ENCODE measurements around the gene AP3S2. TPM values are rescaled to one million over a fixed set of nuclear protein-coding genes. Genes with fewer than 3 reads are reported as not detected.
"Not testable (repeated sequence)": the region's sequence is repeated elsewhere in the genome, so short reads cannot be mapped to it uniquely, and the experiment has no call there.

The AP3S2 gene
- total and polyA plus RNA-seq, 4 donors = 8.4 to 73.5 (median 25.9) TPM

DNA sequence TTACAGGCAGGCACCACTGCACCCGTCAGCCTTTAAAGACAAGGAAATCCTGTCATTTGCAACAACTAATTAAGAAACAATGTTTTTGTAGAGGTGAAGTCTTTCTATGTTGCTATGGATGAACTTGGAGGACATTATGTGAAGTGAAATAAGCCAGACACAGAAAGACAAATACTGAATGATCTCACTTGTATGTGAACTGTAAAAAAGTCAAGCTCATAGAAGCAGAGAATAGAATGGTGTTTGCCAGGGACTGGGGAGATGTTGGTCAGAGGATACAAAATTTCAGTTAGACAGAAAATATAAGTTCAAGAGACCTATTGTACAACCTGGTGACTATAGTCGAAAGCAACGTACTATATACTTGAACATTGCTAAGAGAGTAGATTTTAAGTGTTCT is 46.1 kb upstream of the AP3S2 start:
- TF ChIP-seq TAF1 (conservative IDR thresholded peaks at IDR 0.05) (no peak), MAX (IDR thresholded peaks at IDR 0.05) (no peak), EGR1 (IDR thresholded peaks at IDR 0.05; ENCODE audit: low read depth in 2 of 2) (no peak), HNF4G (IDR thresholded peaks at IDR 0.05) (no peak), YY1 (IDR thresholded peaks at IDR 0.05) (no peak), SP1 (IDR thresholded peaks at IDR 0.05) (no peak), ATF3 (IDR thresholded peaks at IDR 0.05) (no peak), GABPA (IDR thresholded peaks at IDR 0.05 in 1 of 2, conservative IDR thresholded peaks at IDR 0.05 in 1 of 2) (no peak), FOXA2 (IDR thresholded peaks at IDR 0.05) (no peak), HNF4A (conservative IDR thresholded peaks at IDR 0.05) (no peak), NR2F2 (IDR thresholded peaks at IDR 0.05) (no peak), JUND (IDR thresholded peaks at IDR 0.05) (no peak), RXRA (IDR thresholded peaks at IDR 0.05) (no peak), RAD21 (IDR thresholded peaks at IDR 0.05) (no peak)
- TF ChIP-seq, protein P1, sequence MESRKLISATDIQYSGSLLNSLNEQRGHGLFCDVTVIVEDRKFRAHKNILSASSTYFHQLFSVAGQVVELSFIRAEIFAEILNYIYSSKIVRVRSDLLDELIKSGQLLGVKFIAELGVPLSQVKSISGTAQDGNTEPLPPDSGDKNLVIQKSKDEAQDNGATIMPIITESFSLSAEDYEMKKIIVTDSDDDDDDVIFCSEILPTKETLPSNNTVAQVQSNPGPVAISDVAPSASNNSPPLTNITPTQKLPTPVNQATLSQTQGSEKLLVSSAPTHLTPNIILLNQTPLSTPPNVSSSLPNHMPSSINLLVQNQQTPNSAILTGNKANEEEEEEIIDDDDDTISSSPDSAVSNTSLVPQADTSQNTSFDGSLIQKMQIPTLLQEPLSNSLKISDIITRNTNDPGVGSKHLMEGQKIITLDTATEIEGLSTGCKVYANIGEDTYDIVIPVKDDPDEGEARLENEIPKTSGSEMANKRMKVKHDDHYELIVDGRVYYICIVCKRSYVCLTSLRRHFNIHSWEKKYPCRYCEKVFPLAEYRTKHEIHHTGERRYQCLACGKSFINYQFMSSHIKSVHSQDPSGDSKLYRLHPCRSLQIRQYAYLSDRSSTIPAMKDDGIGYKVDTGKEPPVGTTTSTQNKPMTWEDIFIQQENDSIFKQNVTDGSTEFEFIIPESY (IDR thresholded peaks at IDR 0.05) = no peak
- TF ChIP-seq, protein P2, sequence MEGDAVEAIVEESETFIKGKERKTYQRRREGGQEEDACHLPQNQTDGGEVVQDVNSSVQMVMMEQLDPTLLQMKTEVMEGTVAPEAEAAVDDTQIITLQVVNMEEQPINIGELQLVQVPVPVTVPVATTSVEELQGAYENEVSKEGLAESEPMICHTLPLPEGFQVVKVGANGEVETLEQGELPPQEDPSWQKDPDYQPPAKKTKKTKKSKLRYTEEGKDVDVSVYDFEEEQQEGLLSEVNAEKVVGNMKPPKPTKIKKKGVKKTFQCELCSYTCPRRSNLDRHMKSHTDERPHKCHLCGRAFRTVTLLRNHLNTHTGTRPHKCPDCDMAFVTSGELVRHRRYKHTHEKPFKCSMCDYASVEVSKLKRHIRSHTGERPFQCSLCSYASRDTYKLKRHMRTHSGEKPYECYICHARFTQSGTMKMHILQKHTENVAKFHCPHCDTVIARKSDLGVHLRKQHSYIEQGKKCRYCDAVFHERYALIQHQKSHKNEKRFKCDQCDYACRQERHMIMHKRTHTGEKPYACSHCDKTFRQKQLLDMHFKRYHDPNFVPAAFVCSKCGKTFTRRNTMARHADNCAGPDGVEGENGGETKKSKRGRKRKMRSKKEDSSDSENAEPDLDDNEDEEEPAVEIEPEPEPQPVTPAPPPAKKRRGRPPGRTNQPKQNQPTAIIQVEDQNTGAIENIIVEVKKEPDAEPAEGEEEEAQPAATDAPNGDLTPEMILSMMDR (IDR thresholded peaks at IDR 0.05; ENCODE audit: low read depth, low read length, missing input control) = no peak
- TF ChIP-seq, protein P3, sequence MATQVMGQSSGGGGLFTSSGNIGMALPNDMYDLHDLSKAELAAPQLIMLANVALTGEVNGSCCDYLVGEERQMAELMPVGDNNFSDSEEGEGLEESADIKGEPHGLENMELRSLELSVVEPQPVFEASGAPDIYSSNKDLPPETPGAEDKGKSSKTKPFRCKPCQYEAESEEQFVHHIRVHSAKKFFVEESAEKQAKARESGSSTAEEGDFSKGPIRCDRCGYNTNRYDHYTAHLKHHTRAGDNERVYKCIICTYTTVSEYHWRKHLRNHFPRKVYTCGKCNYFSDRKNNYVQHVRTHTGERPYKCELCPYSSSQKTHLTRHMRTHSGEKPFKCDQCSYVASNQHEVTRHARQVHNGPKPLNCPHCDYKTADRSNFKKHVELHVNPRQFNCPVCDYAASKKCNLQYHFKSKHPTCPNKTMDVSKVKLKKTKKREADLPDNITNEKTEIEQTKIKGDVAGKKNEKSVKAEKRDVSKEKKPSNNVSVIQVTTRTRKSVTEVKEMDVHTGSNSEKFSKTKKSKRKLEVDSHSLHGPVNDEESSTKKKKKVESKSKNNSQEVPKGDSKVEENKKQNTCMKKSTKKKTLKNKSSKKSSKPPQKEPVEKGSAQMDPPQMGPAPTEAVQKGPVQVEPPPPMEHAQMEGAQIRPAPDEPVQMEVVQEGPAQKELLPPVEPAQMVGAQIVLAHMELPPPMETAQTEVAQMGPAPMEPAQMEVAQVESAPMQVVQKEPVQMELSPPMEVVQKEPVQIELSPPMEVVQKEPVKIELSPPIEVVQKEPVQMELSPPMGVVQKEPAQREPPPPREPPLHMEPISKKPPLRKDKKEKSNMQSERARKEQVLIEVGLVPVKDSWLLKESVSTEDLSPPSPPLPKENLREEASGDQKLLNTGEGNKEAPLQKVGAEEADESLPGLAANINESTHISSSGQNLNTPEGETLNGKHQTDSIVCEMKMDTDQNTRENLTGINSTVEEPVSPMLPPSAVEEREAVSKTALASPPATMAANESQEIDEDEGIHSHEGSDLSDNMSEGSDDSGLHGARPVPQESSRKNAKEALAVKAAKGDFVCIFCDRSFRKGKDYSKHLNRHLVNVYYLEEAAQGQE (IDR thresholded peaks at IDR 0.05) = no peak
- Histone ChIP-seq H3K9me3 (ENCODE audit: control insufficient read depth in 4 of 4, low read length in 3 of 4) (no peaks in the 10 kb centered on the region), H3K9ac (ENCODE audit: low read depth in 1 of 2, low read length in 2 of 2) (no peak overlapping the region), H3K36me3 (ENCODE audit: control insufficient read depth in 4 of 4, insufficient read depth in 3 of 4, low read depth in 1 of 4, low read length in 3 of 4) (no peaks in the 10 kb centered on the region), H3K27me3 (ENCODE audit: control insufficient read depth in 4 of 4, insufficient read depth in 4 of 4, low read length in 3 of 4) (no peaks in the 10 kb centered on the region), H3K27ac (ENCODE audit: low read depth in 1 of 2, low read length in 2 of 2) (no peak overlapping the region), H3K4me3 (ENCODE audit: low read depth in 1 of 3, low read length in 3 of 3) (no peak overlapping the region), H3K4me1 (ENCODE audit: control insufficient read depth in 4 of 4, insufficient read depth in 4 of 4, low read length in 3 of 4) (peaks cover 0 to 4% (median 0%) of the 10 kb centered on the region in 4 donors)
- WGBS = 93% methylated on average over 3 of the region's 3 CpGs
- DNase-seq (ENCODE audit: low spot score) = no peak

DNA sequence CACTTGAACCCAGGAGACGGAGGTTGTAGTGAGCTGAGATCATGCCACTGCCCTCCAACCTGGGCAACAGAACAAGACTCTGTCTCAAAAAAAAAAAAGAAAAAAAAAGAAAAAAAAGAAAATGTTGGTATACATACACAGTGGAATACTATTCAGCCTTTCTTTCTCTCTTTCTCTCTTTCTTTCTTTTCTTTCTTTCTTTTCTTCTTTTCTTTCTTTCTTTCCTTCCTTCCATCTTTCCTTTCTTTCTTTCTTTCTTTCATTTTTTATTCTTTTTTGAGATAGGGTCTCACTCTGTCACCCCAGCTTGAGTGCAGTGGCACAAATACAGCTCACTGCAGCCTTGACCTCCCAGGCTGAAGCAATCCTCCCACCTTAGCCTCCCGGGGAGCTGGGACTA is 45.6 kb upstream of the AP3S2 start:
- not testable (repeated sequence) for H3K9me3 ChIP-seq (ENCODE audit: control insufficient read depth in 4 of 4, low read length in 3 of 4); H3K9ac ChIP-seq (ENCODE audit: low read depth in 1 of 2, low read length in 2 of 2); H3K36me3 ChIP-seq (ENCODE audit: control insufficient read depth in 4 of 4, insufficient read depth in 3 of 4, low read depth in 1 of 4, low read length in 3 of 4); H3K27ac ChIP-seq (ENCODE audit: low read depth in 1 of 2, low read length in 2 of 2); H3K4me3 ChIP-seq (ENCODE audit: low read depth in 1 of 3, low read length in 3 of 3); H3K4me1 ChIP-seq (ENCODE audit: control insufficient read depth in 4 of 4, insufficient read depth in 4 of 4, low read length in 3 of 4); DNase-seq (ENCODE audit: low spot score); H3K27me3 ChIP-seq (ENCODE audit: control insufficient read depth in 4 of 4, insufficient read depth in 4 of 4, low read length in 3 of 4)
- 92% methylated on average over 2 of the region's 2 CpGs for WGBS
